IMR-90 (cell line): Measurements from ENCODE around the gene LRRFIP1. TPM values are rescaled to one million over a fixed set of nuclear protein-coding genes. Genes with fewer than 3 reads are reported as not detected.
A peak's percentile ranks its signal among the peaks of the same experiment; 100 is the strongest.

Experiments
- ATAC-seq: fragments of 200-7000 bp; cut with Tn5 transposase; 2 replicates; pipeline ENCODE4 v1.9.1; 2020; ENCODE audit warnings: low read depth, mild to moderate bottlenecking, moderate library complexity
- BruUV-seq: library from RNA; stranded (reverse); fragments of 400-500 nt; replicated peaks from 2 replicates; lab custom pipeline; 2021; lab: Mats Ljungman, UMichigan
- CTCF ChIA-PET: fragments of 300-600 bp; formaldehyde crosslinking; extraction: SDS; loops from one replicate; lab custom pipeline; 2021; ENCODE audit warnings: antibody characterized with exemption; lab: Yijun Ruan, JAX
- POLR2A ChIA-PET: fragments of 300-600 bp; sonication (Branson Sonifier 250); formaldehyde crosslinking; loops from one replicate; lab custom pipeline; 2022; ENCODE audit warnings: antibody characterized with exemption; ENCODE audit not compliant: unreplicated experiment; lab: Charles Lee
- DNase-seq: peaks from one replicate; pipeline ENCODE4 v3.0.0; 2013
- H2AFZ ChIP-seq: replicated peaks from 2 replicates; pipeline ENCODE3; 2013; ENCODE audit warnings: low read length, mild to moderate bottlenecking; ENCODE audit not compliant: poor library complexity
- H2AK5ac ChIP-seq: 2 replicates; pipeline ENCODE4 v1.6.1; 2013; ENCODE audit warnings: low read depth, low read length, inconsistent platforms
- H2AK9ac ChIP-seq: replicated peaks from 2 replicates; pipeline ENCODE3; 2013; ENCODE audit warnings: mild to moderate bottlenecking, low read depth, low read length, moderate library complexity; ENCODE audit not compliant: poor library complexity
- H2BK120ac ChIP-seq: 2 replicates; pipeline ENCODE4 v1.6.1; 2013; ENCODE audit warnings: low read depth, low read length, inconsistent platforms
- H2BK15ac ChIP-seq: 3 replicates; pipeline ENCODE4 v1.6.1; 2013; ENCODE audit warnings: low read depth, low read length, inconsistent platforms
- H2BK20ac ChIP-seq: 2 replicates; pipeline ENCODE4 v1.6.1; 2013; ENCODE audit warnings: low read depth, mild to moderate bottlenecking, inconsistent platforms, low read length, moderate library complexity
- H2BK5ac ChIP-seq: 2 replicates; pipeline ENCODE4 v1.6.1; 2013; ENCODE audit warnings: mild to moderate bottlenecking, low read depth, low read length, inconsistent platforms; ENCODE audit not compliant: poor library complexity, severe bottlenecking
- H3K14ac ChIP-seq: replicated peaks from 2 replicates; pipeline ENCODE4 v1.6.1; 2013; ENCODE audit warnings: low read depth, low read length, inconsistent platforms
- H3K18ac ChIP-seq: 2 replicates; pipeline ENCODE4 v1.6.1; 2013; ENCODE audit warnings: low read depth, low read length, control low read depth
- H3K23ac ChIP-seq: 2 replicates; pipeline ENCODE4 v1.6.1; 2013; ENCODE audit warnings: low read depth, low read length, inconsistent platforms
- H3K27ac ChIP-seq: 2 replicates; pipeline ENCODE4 v1.5.1; 2013; ENCODE audit warnings: mild to moderate bottlenecking, control low read depth, low read length; ENCODE audit not compliant: insufficient read depth
- H3K27me3 ChIP-seq: 2 replicates; pipeline ENCODE4 v1.6.1; 2013; ENCODE audit warnings: low read length; ENCODE audit not compliant: control insufficient read depth, insufficient read depth
- H3K36me3 ChIP-seq: 2 replicates; pipeline ENCODE4 v1.6.1; 2013; ENCODE audit warnings: low read length, mixed read lengths; ENCODE audit not compliant: control insufficient read depth, insufficient read depth
- H3K4ac ChIP-seq: 2 replicates; pipeline ENCODE4 v1.6.1; 2013; ENCODE audit warnings: low read depth, low read length, inconsistent platforms
- H3K4me1 ChIP-seq: 2 replicates; pipeline ENCODE4 v1.6.1; 2013; ENCODE audit warnings: low read length, mixed read lengths; ENCODE audit not compliant: control insufficient read depth, insufficient read depth
- H3K4me2 ChIP-seq: 2 replicates; pipeline ENCODE4 v1.6.1; 2013; ENCODE audit warnings: low read depth, mild to moderate bottlenecking, control low read depth, low read length, moderate library complexity
- H3K4me3 ChIP-seq: 2 replicates; pipeline ENCODE4 v1.5.1; 2013; ENCODE audit warnings: low read depth, mild to moderate bottlenecking, control low read depth, low read length, moderate library complexity; ENCODE audit not compliant: insufficient read depth
- H3K56ac ChIP-seq: 2 replicates; pipeline ENCODE4 v1.6.1; 2013; ENCODE audit warnings: low read length, inconsistent platforms; ENCODE audit not compliant: insufficient read depth; ENCODE audit errors: extremely low read depth
- H3K79me1 ChIP-seq, 2 experiments: 2 replicates each; pipeline ENCODE4 v1.6.1; 2013; ENCODE audit warnings: low read length in 2 of 2, inconsistent platforms in 1 of 2, low read depth in 1 of 2
- H3K9ac ChIP-seq: 2 replicates; pipeline ENCODE4 v1.6.1; 2013; ENCODE audit warnings: low read depth, low read length, control low read depth
- H3K9me1 ChIP-seq: 2 replicates; pipeline ENCODE4 v1.6.1; 2013; ENCODE audit warnings: low read length, inconsistent platforms; ENCODE audit not compliant: insufficient read depth
- H3K9me3 ChIP-seq: 2 replicates; pipeline ENCODE4 v1.6.1; 2013; ENCODE audit warnings: low read length; ENCODE audit not compliant: control insufficient read depth, insufficient read depth
- H4K20me1 ChIP-seq: 2 replicates; pipeline ENCODE4 v1.6.1; 2013; ENCODE audit warnings: low read length, inconsistent platforms; ENCODE audit not compliant: insufficient read depth
- H4K5ac ChIP-seq: 2 replicates; pipeline ENCODE4 v1.6.1; 2013; ENCODE audit warnings: mild to moderate bottlenecking, low read depth, low read length, control low read depth
- H4K8ac ChIP-seq, 2 experiments: 2 replicates each; pipeline ENCODE4 v1.6.1; 2013; ENCODE audit warnings: low read depth in 2 of 2, low read length in 2 of 2, control low read depth in 1 of 2, inconsistent platforms in 1 of 2
- H4K91ac ChIP-seq: 2 replicates; pipeline ENCODE4 v1.6.1; 2013; ENCODE audit warnings: low read depth, low read length, inconsistent platforms; ENCODE audit not compliant: insufficient read depth
- BHLHE40 ChIP-seq: fragments of 150-350 bp; IDR thresholded peaks from 2 replicates; pipeline ENCODE4 v1.6.1; 2016; ENCODE audit warnings: mild to moderate bottlenecking, low read depth, low read length
- CEBPB ChIP-seq: IDR thresholded peaks from 2 replicates; pipeline ENCODE4 v1.6.1; 2012; ENCODE audit warnings: low read depth, low read length, improper control_type of control experiment
- CHD1 ChIP-seq: IDR thresholded peaks from 2 replicates; pipeline ENCODE4 v1.6.1; 2012; ENCODE audit warnings: low read depth, low read length, improper control_type of control experiment
- FOS ChIP-seq: fragments of 150-350 bp; IDR thresholded peaks from 2 replicates; pipeline ENCODE4 v1.6.1; 2016; ENCODE audit warnings: low read depth, low read length
- MAFK ChIP-seq: IDR thresholded peaks from 2 replicates; pipeline ENCODE4 v1.6.1; 2012; ENCODE audit warnings: low read depth, low read length, improper control_type of control experiment
- MAZ ChIP-seq: IDR thresholded peaks from 2 replicates; pipeline ENCODE4 v1.6.1; 2012; ENCODE audit warnings: low read depth, mild to moderate bottlenecking, low read length, improper control_type of control experiment, moderate library complexity, borderline replicate concordance
- MXI1 ChIP-seq: IDR thresholded peaks from 2 replicates; pipeline ENCODE4 v1.6.1; 2012; ENCODE audit warnings: low read depth, mild to moderate bottlenecking, low read length, moderate library complexity, borderline replicate concordance
- NFE2L2 ChIP-seq: fragments of 150-350 bp; IDR thresholded peaks from 2 replicates; pipeline ENCODE4 v1.6.1; 2016; ENCODE audit warnings: low read depth, mild to moderate bottlenecking, low read length
- POLR2A ChIP-seq: IDR thresholded peaks from 2 replicates; pipeline ENCODE4 v1.6.1; 2012; ENCODE audit warnings: mild to moderate bottlenecking, low read depth, low read length
- RAD21 ChIP-seq: IDR thresholded peaks from 2 replicates; pipeline ENCODE4 v1.6.1; 2012; ENCODE audit warnings: low read length, improper control_type of control experiment
- RCOR1 ChIP-seq: IDR thresholded peaks from 2 replicates; pipeline ENCODE4 v1.6.1; 2012; ENCODE audit warnings: mild to moderate bottlenecking, low read length, improper control_type of control experiment; ENCODE audit not compliant: insufficient replicate concordance
- RFX5 ChIP-seq: IDR thresholded peaks from 2 replicates; pipeline ENCODE4 v1.8.0; 2012; ENCODE audit warnings: low read depth, mild to moderate bottlenecking, low read length, moderate library complexity
- SMC3 ChIP-seq: fragments of 150-350 bp; IDR thresholded peaks from 2 replicates; pipeline ENCODE4 v1.6.1; 2016; ENCODE audit warnings: low read depth, mild to moderate bottlenecking, antibody characterized with exemption, low read length, moderate library complexity
- WGBS, 2 experiments: methylation state at CpG; one replicate each; pipeline versions ENCODE4 v1.1.5 to v1.1.7; 2013; ENCODE audit warnings: missing lambda C conversion rate in 2 of 2; ENCODE audit not compliant: insufficient read length in 1 of 2; ENCODE audit errors: extremely low coverage in 2 of 2; 5-methylcytosine and 5-hydroxymethylcytosine counted together
- dilution Hi-C: fragments of 300-500 bp; cut with HindIII; formaldehyde crosslinking; loops from one replicate; pipeline ENCODE4 v1.14.3; 2018; ENCODE audit warnings: low sequenced_read_pairs; ENCODE audit not compliant: unreplicated experiment
- in situ Hi-C: fragments of 300-500 bp; cut with MboI; formaldehyde crosslinking; loops from 3 replicates; pipeline ENCODE4 v1.14.3; 2019; ENCODE audit warnings: low sequenced_read_pairs, inconsistent platforms, mixed read lengths
- intact Hi-C: fragments of 100-400 bp; cut with micrococcal nuclease; formaldehyde crosslinking; loops from 2 replicates; pipeline ENCODE4 v1.10.0; 2022
- polyA plus RNA-seq, 3 experiments: library from polyadenylated mRNA; depleted of rRNA; stranded (reverse); fragments of >200 nt; gene quantifications; 2 replicates each; pipeline ENCODE4 v1.2.3, GENCODE V29; 2012; ENCODE audit warnings: low replicate concordance in 1 of 3
- total RNA-seq: library from RNA; depleted of rRNA; stranded (reverse); fragments of >200 nt; gene quantifications from 2 replicates; pipeline ENCODE4 v1.2.3, GENCODE V29; 2012
- TF ChIP-seq, protein P1 (sequence below): fragments of 150-350 bp; IDR thresholded peaks from 2 replicates; pipeline ENCODE4 v1.6.1; 2017; ENCODE audit warnings: mild to moderate bottlenecking, antibody characterized with exemption, low read length, low read depth
- TF ChIP-seq, protein P2 (sequence below): fragments of 150-350 bp; IDR thresholded peaks from 2 replicates; pipeline ENCODE4 v1.6.1; 2016; ENCODE audit warnings: low read depth, mild to moderate bottlenecking, low read length, moderate library complexity, borderline replicate concordance
- TF ChIP-seq, protein P3 (sequence below): conservative IDR thresholded peaks from 2 replicates; pipeline ENCODE4 v1.5.1; 2012; ENCODE audit warnings: mild to moderate bottlenecking, low read depth, low read length, improper control_type of control experiment

LRRFIP1 gene
- total and polyA plus RNA-seq, 2 of the 4 experiments (the other 2 are of a cell fraction), result 52.2 to 54.4 TPM

DNA sequence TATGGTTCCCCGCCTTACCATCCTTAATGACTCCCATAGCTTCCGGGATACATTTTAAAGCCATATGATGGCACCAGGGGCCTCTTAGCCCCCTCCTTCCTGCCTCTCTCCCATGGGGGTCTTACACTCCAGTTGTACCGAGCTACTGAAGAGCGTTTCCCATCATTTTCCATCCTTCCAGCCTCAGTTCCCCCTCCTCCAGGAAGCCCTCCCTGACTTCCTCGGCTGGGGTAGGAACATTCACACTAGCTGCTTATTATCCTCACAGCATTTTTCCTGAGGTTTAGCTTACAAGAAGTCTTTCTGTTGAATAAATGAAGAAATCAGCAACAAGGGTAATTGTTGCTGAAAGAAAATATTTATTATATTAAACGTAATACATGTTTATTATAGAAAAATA, 41.1 kb downstream of the LRRFIP1 start:
- peak overlapping the region; percentile 79; the same call in 1 of the 2 replicates for H2BK20ac ChIP-seq
- ChIA-PET CTCF (no interaction called here), POLR2A (no interaction called here)
- no peak overlapping the region for H3K4me3 ChIP-seq
- dilution Hi-C loops, result no loop called here
- H4K20me1 ChIP-seq, result peaks cover 13% of the 10 kb centered on the region
- no peak for DNase-seq
- H3K9me1 ChIP-seq, result peaks cover 32% of the 10 kb centered on the region
- peaks cover 36 to 70% of the 10 kb centered on the region in 2 experiments for H3K79me1 ChIP-seq
- H3K4ac ChIP-seq, result peak overlapping the region; percentile 75; the same call in 1 of the 2 replicates
- H2BK5ac ChIP-seq, result no peak overlapping the region
- peak overlapping the region; percentile 59; the same call in 1 of the 2 replicates for H3K23ac ChIP-seq
- H2AK9ac ChIP-seq, result peak overlapping the region; percentile 51
- H4K91ac ChIP-seq, result peak overlapping the region; percentile 62; the same call in 1 of the 2 replicates
- H3K14ac ChIP-seq, result peak overlapping the region; percentile 60; the same call in 1 of the 2 replicates
- in situ Hi-C loops, result no loop called here
- intact Hi-C loops, result loop anchor here (5.0 kb wide), 1 partner anchor 156 kb away; no protein-coding TSS in a partner anchor
- H4K5ac ChIP-seq, result peak overlapping the region; percentile 30; the same call in 1 of the 2 replicates
- H2AFZ ChIP-seq, result no peak overlapping the region
- ATAC-seq, result no peak
- peak overlapping the region; percentile 77; the same call in 1 of the 2 replicates for H2BK120ac ChIP-seq
- H2BK15ac ChIP-seq, result peak overlapping the region; percentile 61; the same call in 1 of the 3 replicates
- no peaks in the 10 kb centered on the region for H3K9me3 ChIP-seq
- H3K56ac ChIP-seq, result no peak overlapping the region
- H3K18ac ChIP-seq, result no peak overlapping the region
- no peak overlapping the region for H3K4me2 ChIP-seq
- 100% methylated on average over 1 of the region's 6 CpGs; no CpG with 5 or more reads in 1 of the 2 experiments for WGBS, 2 experiments
- TF ChIP-seq MAZ (no peak), MXI1 (no peak), POLR2A (no peak), CHD1 (no peak), FOS (no peak), RCOR1 (no peak), RAD21 (no peak), NFE2L2 (no peak), CEBPB (no peak), RFX5 (no peak), BHLHE40 (no peak), MAFK (no peak), SMC3 (no peak)
- TF ChIP-seq, protein P1, sequence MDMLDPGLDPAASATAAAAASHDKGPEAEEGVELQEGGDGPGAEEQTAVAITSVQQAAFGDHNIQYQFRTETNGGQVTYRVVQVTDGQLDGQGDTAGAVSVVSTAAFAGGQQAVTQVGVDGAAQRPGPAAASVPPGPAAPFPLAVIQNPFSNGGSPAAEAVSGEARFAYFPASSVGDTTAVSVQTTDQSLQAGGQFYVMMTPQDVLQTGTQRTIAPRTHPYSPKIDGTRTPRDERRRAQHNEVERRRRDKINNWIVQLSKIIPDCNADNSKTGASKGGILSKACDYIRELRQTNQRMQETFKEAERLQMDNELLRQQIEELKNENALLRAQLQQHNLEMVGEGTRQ, result no peak
- TF ChIP-seq, protein P2, sequence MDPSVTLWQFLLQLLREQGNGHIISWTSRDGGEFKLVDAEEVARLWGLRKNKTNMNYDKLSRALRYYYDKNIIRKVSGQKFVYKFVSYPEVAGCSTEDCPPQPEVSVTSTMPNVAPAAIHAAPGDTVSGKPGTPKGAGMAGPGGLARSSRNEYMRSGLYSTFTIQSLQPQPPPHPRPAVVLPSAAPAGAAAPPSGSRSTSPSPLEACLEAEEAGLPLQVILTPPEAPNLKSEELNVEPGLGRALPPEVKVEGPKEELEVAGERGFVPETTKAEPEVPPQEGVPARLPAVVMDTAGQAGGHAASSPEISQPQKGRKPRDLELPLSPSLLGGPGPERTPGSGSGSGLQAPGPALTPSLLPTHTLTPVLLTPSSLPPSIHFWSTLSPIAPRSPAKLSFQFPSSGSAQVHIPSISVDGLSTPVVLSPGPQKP, result no peak
- TF ChIP-seq, protein P3, sequence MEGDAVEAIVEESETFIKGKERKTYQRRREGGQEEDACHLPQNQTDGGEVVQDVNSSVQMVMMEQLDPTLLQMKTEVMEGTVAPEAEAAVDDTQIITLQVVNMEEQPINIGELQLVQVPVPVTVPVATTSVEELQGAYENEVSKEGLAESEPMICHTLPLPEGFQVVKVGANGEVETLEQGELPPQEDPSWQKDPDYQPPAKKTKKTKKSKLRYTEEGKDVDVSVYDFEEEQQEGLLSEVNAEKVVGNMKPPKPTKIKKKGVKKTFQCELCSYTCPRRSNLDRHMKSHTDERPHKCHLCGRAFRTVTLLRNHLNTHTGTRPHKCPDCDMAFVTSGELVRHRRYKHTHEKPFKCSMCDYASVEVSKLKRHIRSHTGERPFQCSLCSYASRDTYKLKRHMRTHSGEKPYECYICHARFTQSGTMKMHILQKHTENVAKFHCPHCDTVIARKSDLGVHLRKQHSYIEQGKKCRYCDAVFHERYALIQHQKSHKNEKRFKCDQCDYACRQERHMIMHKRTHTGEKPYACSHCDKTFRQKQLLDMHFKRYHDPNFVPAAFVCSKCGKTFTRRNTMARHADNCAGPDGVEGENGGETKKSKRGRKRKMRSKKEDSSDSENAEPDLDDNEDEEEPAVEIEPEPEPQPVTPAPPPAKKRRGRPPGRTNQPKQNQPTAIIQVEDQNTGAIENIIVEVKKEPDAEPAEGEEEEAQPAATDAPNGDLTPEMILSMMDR, result no peak
- H3K27ac ChIP-seq, result peak overlapping the region; percentile 49
- BruUV-seq, result no TSS peak
- H2AK5ac ChIP-seq, result peak overlapping the region; percentile 85
- peaks cover 2% of the 10 kb centered on the region; the same call in 1 of the 2 replicates for H3K36me3 ChIP-seq
- H3K27me3 ChIP-seq, result no peaks in the 10 kb centered on the region
- no peak overlapping the region; the same call in 1 of the 2 replicates for H3K9ac ChIP-seq
- H3K4me1 ChIP-seq, result peaks cover 29% of the 10 kb centered on the region
- peak overlapping the region in 1 of 2 experiments; percentile 50; a peak in 1 of 4 replicates for H4K8ac ChIP-seq
